Head of caudate nucleus (tissue), 42 donors: ENCODE data around the gene MLEC.

ENCODE experiments used
- DNase-seq, 42 donors: peaks; one replicate each; pipeline versions ENCODE4 v3.0.0 to v3.0.0-alpha.2; 2020 to 2021; ENCODE audit warnings: mixed read lengths in 7 of 42
- intact Hi-C: fragments of 100-400 bp; cut with DNase I; formaldehyde crosslinking; loops from one replicate; pipeline ENCODE4 v1.15.0; 2022

MLEC gene

DNA sequence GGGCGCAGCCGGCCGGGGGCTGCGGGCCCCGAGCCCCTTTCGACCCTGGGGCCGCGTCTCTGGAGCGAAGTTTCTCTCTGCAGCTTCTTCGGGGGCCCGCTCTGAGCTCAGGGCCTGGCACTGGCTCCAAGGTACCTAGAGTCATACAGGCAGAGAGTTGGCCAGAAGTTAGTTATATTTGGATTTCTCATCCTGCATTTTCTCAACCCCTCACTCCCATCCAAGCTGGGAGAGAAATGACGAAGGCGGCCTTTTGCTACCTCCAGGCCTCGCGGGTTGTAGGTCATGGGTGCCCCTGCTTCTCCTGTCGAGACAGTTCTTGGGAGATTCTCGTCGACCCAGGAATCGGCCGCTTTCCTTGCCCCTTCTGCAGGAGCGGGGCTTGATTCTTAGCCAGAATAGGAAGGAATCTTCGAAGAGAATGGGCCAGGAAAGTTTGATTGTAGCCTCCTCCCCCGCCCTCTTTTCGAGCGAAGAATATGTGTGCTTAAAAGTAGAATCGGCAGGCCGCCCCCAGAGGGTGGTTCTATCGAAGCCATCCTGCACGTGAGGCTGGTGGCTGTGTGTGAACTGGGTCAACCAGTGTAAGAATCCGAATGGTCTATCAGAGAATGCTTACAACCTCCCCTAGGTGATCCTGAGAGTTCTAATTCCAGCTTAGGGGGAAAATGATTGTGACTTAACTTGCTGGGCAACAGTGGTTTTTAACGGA lies 785 bp downstream of the MLEC start:
- intact Hi-C loops, result loop anchor here (2.0 to 5.0 kb wide), 2 partner anchors 23 to 105 kb away; partner anchors contain the start of genes POP5 and UNC119B
- peak in 32 of 42 donors; percentile 24 to 72 (median 44) for DNase-seq

DNA sequence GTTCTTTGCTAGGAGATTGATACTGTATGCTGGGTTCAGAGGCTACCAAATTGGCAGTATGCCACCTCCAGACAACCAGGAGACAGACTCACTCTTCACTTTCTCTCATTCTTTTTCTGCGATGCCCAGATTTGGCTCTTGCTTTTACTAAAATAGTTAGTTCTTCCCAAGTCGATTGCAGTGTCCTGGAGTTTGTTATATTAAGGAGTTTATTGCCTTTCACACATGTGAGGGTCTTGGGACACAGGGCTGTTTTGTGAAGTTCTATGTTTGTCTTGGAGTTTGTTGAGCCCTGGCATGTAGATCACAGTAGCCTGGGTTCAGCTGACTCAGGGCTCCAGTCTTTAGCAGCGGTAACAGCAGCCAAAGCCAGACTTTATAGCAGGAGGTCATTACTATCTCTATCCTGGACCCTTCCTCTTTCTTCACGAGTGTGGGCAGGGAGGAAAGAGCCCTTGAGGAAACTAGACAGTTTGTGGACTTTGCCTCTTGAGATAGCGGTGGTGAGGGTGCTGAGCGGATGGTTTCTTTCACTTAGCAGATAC lies 1.6 kb downstream of the MLEC start:
- intact Hi-C loops, result loop anchor here (5.0 kb wide), 1 partner anchor 106 kb away; the partner anchor contains the start of gene POP5
- peak in 3 of 42 donors; percentile 29 to 57 (median 42) for DNase-seq

DNA sequence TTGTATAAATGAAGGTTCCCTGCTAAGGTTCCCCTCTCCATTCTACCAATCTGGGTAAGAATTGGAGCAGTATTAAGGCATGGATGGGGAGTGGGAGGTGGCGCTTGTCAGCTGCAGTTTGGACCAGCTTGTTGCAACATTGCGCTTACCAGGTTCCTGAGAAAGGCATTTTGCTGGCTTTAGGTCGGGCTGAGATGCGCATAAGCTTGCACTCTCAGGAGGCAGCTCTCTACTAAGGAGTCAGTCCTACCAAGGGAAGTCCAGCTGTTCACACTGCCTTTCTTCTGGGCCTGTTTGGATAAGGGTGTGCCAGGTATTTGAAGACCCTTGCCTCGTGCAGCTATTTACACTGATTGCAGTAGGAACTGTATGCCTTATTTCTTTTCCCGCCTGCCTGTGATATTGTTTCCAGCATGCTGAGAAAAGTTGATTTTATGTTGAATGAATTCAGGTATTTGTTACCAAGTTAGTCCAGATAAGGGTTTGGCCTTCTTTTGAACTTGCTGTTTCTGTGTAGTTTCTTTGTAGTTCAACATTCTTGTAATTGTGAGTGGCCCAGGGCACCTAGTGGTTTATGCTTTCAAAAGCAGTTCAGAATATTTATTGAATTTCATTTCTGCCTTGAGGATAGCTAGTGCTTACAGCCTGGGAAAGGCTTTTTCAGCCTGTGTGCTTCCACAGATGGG lies 2.6 kb downstream of the MLEC start:
- intact Hi-C loops, result loop anchor here (5.0 kb wide), 1 partner anchor 107 kb away; the partner anchor contains the start of gene POP5
- no peak for DNase-seq

DNA sequence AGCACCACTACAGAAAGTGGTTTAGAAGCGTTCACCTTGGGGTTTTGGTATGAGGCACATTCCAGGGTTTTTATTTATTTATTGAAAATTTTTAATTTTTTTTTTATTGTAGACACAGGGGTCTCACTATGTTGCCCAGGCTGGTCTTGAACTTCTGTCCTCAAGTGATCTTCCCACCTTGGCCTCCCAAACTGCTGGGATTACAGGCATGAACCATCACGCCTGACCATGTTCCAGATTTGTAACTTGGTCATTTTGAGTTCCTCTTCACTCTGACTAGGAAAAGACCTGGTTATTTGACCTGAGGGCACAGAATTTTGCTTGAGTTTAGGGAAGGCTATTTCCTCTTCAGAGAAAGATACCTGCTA lies 3.1 kb downstream of the MLEC start:
- DNase-seq, result no peak
- intact Hi-C loops, result no loop called here

DNA sequence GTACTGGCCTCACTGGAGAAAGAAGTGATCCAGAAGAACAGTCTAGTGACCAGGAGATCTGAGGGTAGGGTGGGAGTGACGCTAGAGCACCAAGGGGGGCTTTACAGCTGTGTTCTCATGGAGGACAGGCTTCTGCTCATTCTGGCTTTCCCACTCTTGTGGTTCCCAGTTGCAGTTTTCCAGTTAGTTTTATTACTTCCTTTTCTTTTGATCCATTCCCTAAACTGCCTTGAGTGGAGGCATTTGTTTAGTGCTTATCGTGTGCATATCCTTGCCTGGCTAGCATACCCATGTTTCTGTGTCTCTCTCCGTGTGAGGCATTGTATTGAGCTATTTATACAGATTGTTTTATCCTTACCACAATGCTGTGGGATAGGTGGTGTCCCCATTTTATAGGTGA lies 4.0 kb downstream of the MLEC start:
- intact Hi-C loops, result no loop called here
- no peak for DNase-seq

DNA sequence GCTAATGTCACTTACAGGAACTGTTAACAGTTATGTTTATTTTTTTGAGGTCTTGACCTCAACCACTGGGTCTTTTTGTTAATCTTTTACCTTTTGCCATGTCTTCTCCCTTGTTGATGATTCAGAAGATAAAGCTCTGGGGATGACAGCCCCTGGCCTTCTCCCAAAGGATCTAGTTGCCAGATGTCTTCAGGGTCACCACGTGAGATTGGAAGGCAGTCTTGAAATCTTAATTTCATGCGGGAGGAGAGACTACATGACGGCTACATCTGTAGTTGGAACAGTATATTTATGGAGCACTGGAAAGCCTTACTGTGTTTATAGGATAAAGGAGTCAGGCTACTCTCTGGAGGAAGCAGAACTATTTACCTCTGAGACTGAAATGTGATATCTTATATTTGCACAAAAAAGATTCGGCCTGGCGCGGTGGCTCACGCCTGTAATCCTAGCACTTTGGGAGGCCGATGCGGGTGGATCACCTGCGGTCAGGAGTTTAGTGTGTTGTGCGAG lies 5.6 kb downstream of the MLEC start:
- DNase-seq, result no peak

DNA sequence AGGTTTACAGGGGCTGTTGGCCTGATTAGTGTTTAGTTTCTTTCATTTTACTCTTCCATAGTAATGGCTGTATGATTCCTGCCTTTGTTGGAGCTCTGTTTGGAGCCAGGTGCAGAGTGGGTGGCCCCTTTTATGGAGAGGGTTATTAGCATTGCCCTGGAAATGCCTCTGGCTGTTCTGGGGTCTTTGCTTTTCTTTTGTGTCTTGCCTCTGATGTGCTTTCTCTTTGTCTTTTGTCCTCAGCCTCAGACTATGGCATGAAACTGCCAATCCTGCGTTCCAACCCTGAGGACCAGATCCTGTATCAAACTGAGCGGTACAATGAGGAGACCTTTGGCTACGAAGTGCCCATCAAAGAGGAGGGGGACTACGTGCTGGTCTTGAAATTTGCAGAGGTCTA lies 6.9 kb downstream of the MLEC start:
- intact Hi-C loops, result no loop called here
- DNase-seq, result no peak

More for the DNA sequence above, 5.6 kb downstream of the MLEC start:
- intact Hi-C loops, result no loop called here

DNA sequence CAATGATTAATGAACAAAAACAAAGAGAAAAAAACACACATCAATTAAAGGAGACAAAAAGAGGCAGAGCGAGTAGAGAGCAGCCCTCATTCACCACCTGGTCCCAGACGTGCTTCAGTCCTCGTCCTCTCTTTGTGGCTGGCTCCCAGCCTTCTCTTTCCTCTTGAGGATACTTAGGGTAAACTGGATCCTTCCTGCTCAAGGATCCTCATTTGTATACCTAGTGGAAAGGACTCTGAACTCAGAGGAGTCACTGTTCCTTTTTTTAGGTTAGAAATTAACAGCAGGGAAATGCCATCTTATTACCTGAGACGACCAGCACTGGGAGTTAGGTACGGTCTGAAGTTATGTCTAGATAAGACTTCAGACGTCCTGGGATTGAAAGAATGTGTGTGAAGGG lies 9.7 kb downstream of the MLEC start:
- DNase-seq, result no peak
- intact Hi-C loops, result no loop called here

DNA sequence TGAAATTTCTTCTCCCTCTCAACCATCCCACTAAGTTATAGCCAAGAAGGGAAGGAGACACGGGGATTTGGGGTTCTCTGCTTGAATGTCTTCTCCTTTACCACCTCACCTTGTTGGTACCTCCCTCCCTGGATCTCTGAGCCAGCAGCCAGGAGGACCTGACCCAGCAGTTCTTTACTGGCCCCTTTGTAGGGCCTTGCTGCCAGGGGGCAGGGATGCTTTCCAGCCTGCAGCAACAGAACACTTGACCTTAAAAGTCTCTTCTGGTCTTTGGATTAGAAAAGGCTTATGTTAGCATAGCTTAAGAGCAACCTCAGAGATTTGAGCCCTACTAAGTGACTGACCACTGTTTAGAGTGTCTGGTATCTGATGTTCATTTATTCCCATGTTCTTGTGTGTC lies 10.4 kb downstream of the MLEC start:
- intact Hi-C loops, result no loop called here
- DNase-seq, result no peak

DNA sequence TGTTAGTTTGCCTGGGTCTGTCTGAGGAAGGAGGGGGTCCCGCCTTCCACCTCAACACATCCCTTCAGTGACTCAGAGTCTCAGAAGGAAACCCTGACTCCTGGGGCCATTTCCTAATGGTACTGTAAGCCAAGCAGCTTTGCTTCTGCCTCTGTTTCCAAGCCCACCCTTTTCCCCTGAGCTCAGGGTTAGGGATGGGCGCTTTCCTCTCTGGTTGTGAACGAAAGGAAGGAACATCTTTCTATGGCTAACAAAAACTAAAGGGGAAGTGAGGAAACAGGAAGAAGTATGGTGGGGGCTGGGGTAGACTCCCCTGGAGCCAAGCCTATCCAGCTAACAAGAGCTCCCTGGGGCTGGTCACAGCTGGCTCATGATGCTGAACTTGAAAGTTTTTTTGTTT lies 11.7 kb downstream of the MLEC start:
- DNase-seq, result no peak
- intact Hi-C loops, result no loop called here

DNA sequence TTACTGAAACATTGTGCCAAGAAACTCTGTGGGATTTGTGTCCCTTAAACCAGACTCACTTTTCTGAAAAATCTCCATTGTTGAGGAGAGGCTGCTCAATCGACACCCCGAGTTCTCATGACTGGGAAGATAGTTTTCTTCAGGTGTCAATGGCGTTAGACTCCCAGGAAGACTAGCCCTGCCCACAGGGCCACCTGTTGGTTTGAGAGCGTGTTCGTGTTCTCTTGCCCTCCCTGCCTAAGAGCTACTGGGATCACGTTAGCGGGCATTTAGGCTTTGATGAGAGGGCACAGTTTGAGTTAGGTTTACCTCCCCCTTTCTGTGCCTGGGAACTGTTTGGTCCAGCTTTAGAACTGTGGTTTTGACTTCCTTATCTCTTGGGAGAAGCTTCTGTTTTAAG lies 12.6 kb downstream of the MLEC start:
- intact Hi-C loops, result no loop called here
- DNase-seq, result no peak

DNA sequence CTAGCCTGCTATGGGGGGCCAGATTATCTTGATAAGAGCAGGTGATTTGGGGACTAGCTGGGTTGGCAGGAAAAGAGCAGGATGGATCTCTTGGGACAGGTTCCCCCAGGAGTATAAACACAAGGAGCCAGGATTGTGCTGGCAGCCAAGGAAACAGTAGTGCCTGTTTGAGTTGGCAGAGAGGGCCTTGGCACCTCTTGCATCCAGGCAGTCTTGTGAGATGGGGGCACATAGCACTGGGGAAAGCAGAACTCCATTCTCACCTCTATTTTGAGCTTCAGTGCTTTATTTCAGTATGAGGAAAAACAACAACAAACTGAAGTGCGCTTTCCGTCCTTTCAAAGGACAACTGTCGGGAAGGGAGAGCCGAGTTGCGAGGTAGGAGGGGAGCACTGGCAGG lies 13.9 kb downstream of the MLEC start:
- intact Hi-C loops, result no loop called here
- peak in 1 of 42 donors; percentile 13 for DNase-seq

DNA sequence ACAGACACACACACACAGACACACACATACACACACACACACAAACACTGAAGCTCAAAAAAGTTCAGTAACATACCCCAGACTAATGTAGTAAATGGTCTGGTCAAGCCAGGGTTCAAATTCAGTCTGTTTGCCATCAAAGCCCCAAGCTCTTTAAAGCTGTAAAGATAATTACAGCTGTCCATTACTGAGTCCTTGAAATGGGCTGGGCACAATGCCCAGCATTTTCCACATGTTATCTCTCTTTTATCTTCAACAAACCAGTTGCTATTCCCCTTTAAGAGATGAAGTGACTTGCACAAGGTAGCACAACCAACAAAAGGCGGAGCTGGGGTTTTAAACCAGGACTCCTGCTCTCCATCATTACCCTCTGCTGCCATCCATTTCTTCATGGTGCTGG lies 15.7 kb downstream of the MLEC start:
- intact Hi-C loops, result no loop called here
- no peak for DNase-seq

DNA sequence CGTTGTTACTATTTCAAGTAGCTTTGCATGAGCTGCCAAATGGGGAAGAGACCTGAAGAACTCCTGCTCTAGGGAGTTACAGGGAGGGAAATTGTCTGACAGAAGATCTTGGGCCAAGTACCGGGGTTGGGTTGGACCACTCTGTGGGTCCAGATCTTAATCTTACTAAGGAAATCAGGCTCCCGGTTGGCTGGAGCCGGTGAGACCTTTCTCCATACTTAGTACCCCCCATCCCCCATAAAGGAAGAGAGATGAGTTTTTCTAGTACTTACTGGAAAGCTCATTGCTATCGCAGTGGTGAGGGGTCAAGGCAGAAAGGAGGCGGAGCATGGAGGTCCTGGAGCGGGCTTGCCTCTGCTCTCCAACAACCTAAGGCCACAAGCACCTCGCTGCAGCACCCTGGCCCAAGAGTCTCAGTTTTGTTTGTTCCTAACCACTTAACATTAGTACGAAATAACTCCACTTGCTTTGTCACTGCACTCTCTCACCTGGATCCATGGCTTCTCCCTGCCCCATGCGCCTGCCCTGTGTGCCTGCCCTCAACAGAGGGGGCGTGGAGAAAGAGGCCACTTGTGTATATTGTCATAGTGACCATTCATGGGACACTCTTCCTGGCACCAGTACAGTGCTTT lies 16.5 kb downstream of the MLEC start:
- DNase-seq, result no peak
- intact Hi-C loops, result no loop called here

DNA sequence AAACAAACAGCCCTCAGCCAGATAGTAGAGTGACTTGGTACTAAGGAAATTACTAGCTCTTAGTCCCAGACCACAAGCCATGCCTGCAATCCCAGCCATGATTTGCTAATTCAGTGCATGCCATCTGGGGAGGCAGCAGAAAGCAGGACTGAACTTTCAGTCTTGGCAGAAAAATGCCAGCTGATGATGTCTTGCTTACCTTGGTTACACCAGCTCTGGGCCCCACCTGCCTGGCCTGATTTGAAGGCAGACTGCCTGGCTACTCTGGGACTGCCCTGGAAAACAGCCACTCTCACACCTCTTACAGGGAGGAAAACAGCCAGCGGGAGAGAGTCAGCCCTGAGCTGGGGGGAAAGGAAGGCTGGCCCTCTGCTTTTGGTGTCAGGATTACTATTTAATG lies 18.7 kb downstream of the MLEC start:
- DNase-seq, result no peak
- intact Hi-C loops, result no loop called here

DNA sequence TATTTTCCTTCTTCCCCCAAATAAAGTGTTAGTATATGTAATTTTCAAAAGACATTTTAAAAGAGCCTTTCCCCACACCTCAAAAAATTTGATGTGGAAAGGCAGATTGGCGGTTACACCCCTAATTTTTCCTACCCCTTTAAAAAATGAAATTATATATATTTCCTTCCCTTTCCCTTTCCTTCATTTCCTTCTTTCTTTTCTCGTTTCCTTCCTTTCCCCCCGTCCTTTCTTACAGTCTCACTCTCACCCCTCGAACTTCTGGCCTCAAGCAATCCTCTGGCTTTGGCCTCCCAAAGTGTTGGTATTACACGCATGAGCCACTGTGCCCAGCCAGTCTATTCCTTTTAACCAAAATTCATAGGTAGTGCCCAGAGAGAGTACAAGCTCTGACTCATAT lies 19.1 kb downstream of the MLEC start:
- DNase-seq, result no peak
- intact Hi-C loops, result no loop called here

DNA sequence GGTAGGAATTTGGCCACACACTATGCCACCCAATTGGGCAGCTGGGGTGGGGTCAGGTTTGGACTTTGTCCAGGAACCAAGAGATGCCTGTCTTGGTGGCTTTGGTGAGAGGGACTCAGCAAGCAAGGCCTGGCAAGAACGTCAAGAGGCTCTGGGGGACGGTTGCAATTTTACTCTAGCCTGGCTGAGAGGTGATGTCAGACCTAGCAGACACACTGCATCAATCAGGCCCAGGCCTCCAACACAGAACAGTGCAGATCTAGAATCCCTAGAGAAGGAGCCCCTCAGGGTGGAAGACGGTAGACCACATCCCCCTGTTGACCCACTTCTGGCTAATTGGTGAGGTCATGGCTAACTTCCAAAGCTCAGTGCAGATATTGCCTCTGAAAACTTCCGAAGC lies 21.7 kb downstream of the MLEC start:
- intact Hi-C loops, result no loop called here
- DNase-seq, result no peak

DNA sequence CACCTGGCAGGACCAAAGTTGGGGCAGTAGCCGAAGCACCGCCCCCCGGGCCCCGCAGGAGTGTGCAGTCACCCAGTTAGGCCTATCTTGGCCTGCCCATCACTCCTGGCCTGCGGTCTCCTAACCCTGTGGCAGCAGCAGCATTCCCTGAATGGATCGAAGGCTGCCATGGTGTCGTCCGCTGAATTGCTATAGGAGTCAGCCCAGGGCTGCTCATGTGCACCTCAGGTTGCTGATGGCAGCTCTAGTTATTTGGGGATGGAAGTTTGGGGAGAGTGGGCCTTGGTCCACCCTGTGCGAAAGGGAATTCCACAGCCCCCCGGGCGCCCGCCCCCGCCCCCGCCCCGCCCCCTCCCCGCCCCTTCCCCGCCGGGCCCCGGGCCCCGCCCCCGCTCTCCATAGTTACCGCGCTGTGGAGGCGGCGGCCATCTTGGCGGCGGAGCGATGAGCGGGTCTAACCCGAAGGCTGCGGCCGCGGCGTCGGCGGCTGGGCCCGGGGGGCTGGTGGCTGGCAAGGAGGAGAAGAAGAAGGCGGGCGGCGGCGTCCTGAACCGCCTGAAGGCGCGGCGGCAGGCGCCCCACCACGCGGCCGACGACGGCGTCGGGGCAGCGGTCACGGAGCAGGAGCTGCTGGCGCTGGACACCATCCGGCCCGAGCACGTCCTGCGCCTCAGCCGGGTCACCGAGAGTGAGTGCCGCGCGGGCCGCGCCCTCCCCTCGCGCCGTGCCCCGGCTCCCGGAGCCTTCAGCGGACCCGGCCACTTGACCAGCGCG lies 23.3 kb downstream of the MLEC start, which contains the start of gene UNC119B:
TSS of gene UNC119B (plus strand) at position 428 of the 774 bp plus-strand sequence. CDS start at position 445, 17 bp downstream.
- DNase-seq, result peak in 41 of 42 donors; percentile 41 to 91 (median 82)
- intact Hi-C loops, result loop anchor here (2.0 to 5.0 kb wide), 2 partner anchors 23 to 128 kb away; partner anchors contain the start of genes MLEC and POP5
